ENCODE data around the gene AKAP10. TPM values are rescaled to one million over a fixed set of nuclear protein-coding genes. Genes with fewer than 3 reads are reported as not detected.

Gene AKAP10
- total RNA-seq, 1 experiment from 2014 or later, result 34.1 TPM

GRCh38 chr17:19991252-19991885 is 13.7 kb upstream of the AKAP10 start:
- Mint-ChIP-seq H3K27me3 (ENCODE audit: insufficient read depth, unreplicated experiment) (no peaks in the 10 kb centered on the region), H3K36me3 (ENCODE audit: insufficient read depth, unreplicated experiment) (no peaks in the 10 kb centered on the region), H3K4me3 (ENCODE audit: unreplicated experiment) (no peak overlapping the region), H3K27ac (ENCODE audit: low read depth, unreplicated experiment) (no peak overlapping the region), H3K4me1 (ENCODE audit: insufficient read depth, unreplicated experiment) (peaks cover 16% of the 10 kb centered on the region), H3K9me3 (ENCODE audit: unreplicated experiment) (no peaks in the 10 kb centered on the region)
- BruUV-seq (replicated peaks), result no TSS peak
- intact Hi-C loops (cut with micrococcal nuclease), result loop anchor here (5.0 kb wide), 1 partner anchor 236 kb away; no protein-coding TSS in a partner anchor
- DNase-seq (ENCODE audit: unreplicated experiment), result peak; percentile 16
- CTCF ChIA-PET, result interaction anchor here (3.0 to 7.5 kb wide), 4 partner anchors 19 to 129 kb away, joined by 21 to 100 read pairs (median 39); partner anchors contain the start of gene SPECC1
- POLR2A ChIA-PET, result no interaction called here
- TF ChIP-seq CTCF (IDR thresholded peaks at IDR 0.05; ENCODE audit: unreplicated experiment), result no peak

GRCh38 chr17:19987897-19988296 is 10.3 kb upstream of the AKAP10 start:
- H3K4me1 Mint-ChIP-seq (ENCODE audit: insufficient read depth, unreplicated experiment), result peaks cover 10% of the 10 kb centered on the region
- H3K36me3 Mint-ChIP-seq (ENCODE audit: insufficient read depth, unreplicated experiment), result no peaks in the 10 kb centered on the region
- H3K27me3 Mint-ChIP-seq (ENCODE audit: insufficient read depth, unreplicated experiment), result no peaks in the 10 kb centered on the region
- no peak overlapping the region for H3K27ac Mint-ChIP-seq (ENCODE audit: low read depth, unreplicated experiment)
- no peak for DNase-seq (ENCODE audit: unreplicated experiment)
- TF ChIP-seq CTCF (IDR thresholded peaks at IDR 0.05; ENCODE audit: unreplicated experiment), result no peak
- ChIA-PET POLR2A (no interaction called here), CTCF (interaction anchor here (0.5 to 1.6 kb wide), 3 partner anchors 21 to 238 kb away, joined by 3 to 5 read pairs (median 4); no protein-coding TSS in a partner anchor)
- BruUV-seq (replicated peaks), result no TSS peak
- intact Hi-C loops (cut with micrococcal nuclease), result no loop called here
- H3K9me3 Mint-ChIP-seq (ENCODE audit: unreplicated experiment), result no peaks in the 10 kb centered on the region
- no peak overlapping the region for H3K4me3 Mint-ChIP-seq (ENCODE audit: unreplicated experiment)

- CTCF ChIA-PET, result interaction anchor here (0.5 kb wide), 1 partner anchor 117 kb away, joined by 3 read pairs; no protein-coding TSS in a partner anchor
- BruUV-seq (replicated peaks), result no TSS peak
- POLR2A ChIA-PET, result interaction anchor here (0.6 to 0.7 kb wide), 2 partner anchors 10 to 129 kb away, joined by 3 to 4 read pairs; no protein-coding TSS in a partner anchor
Measured at GRCh38 chr17:19986941-19987861, 9.6 kb upstream of the AKAP10 start.

More at GRCh38 chr17:19986941-19987861, 9.6 kb upstream of the AKAP10 start:
- peaks cover 10% of the 10 kb centered on the region for H3K4me1 Mint-ChIP-seq (ENCODE audit: insufficient read depth, unreplicated experiment)
- no peaks in the 10 kb centered on the region for H3K36me3 Mint-ChIP-seq (ENCODE audit: insufficient read depth, unreplicated experiment)
- H3K4me3 Mint-ChIP-seq (ENCODE audit: unreplicated experiment), result no peak overlapping the region
- TF ChIP-seq CTCF (IDR thresholded peaks at IDR 0.05; ENCODE audit: unreplicated experiment), result no peak
- no peaks in the 10 kb centered on the region for H3K27me3 Mint-ChIP-seq (ENCODE audit: insufficient read depth, unreplicated experiment)
- H3K9me3 Mint-ChIP-seq (ENCODE audit: unreplicated experiment), result no peaks in the 10 kb centered on the region
- intact Hi-C loops (cut with micrococcal nuclease), result no loop called here
- DNase-seq (ENCODE audit: unreplicated experiment), result no peak
- H3K27ac Mint-ChIP-seq (ENCODE audit: low read depth, unreplicated experiment), result peak overlapping the region; percentile 33
